GM19395 (cell line): ENCODE data around the gene ULBP2.
"Not testable (repeated sequence)": the region's sequence is repeated elsewhere in the genome, so short reads cannot be mapped to it uniquely, and the experiment has no call there.

Experiments used
- ATAC-seq: cut with Tn5 transposase; IDR thresholded peaks from one replicate; pipeline ENCODE4 v1.9.1; 2021; ENCODE audit warnings: mild to moderate bottlenecking, moderate library complexity; ENCODE audit not compliant: unreplicated experiment

Gene ULBP2

GRCh38 chr6:149925974-149926777 lies 15.6 kb upstream of the ULBP2 start:
- ATAC-seq, result no peak

DNA sequence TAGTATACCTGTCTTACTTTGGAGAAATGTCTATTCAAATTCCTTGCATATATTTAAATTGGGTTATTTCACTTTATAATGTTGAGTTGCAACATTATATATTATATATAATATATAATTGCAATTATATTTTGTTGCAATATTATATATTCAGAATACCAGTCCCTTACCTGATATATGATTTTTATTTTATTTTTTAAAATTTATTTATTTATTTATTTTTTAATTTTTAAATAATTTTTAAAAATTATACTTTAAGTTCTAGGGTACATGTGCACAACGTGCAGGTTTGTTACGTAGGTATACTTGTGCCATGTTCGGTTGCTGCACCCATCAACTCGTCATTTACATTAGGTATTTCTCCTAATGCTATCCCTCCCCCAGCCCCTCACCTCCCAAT lies 14.8 kb upstream of the ULBP2 start:
- ATAC-seq, result not testable (repeated sequence)

DNA sequence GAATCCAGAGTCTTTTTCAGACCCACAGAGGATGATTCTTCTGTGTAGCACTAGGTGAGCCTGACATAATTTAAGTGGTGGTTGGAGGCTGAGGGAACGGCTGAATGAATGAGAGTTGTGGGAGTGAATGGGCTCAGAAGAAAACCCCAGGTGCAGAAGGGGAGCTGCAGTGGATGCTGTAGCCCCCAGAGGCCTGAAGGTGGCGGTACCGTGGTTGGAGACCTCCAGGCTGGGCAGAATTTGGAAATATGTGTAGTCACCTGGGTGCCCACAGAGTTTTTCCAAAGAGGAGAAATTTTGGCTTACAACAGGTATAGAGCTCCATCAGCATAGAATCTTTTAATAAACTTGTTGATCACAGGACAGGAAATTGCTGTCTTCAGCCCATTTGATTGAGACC lies 12.4 kb upstream of the ULBP2 start:
- ATAC-seq, result no peak

DNA sequence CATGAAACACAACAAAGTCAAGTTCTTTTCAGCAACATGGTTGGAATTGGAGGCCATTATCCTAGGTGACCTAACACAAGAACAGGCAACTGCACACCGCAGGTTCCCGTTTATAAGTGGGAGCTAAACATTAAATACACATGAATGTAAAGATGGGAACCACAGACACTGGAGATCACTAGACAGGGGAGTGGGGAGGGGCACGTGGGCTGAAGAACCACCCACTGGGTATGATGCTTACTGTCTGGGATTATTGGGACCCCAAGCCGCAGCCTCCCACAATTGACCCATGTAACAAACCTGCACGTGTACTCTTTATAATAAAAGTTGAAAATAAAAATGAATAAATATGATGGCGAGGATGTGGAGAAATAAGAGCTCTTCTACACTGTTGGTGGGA lies 10.3 kb upstream of the ULBP2 start:
- ATAC-seq, result no peak

DNA sequence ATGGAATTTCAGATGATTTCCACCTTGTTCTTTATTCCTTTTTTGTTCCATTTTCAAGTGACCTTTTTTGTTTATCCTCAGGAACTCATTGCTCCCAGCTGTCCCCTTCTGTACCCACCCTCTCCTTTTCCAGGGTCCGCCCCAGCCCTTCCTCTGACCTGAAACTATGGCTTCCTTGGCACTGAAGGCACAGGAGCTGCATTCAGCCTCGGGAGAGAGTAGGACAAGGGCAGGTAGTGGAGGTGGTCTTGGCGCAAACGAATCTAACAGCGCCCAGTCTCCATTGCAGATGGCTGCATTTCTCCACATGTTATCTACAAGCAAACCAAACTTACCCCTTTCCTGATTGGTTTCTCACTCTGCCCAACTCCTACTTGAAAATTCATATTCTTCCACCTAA lies 8.8 kb upstream of the ULBP2 start:
- ATAC-seq, result no peak

GRCh38 chr6:149933461-149933860 lies 8.4 kb upstream of the ULBP2 start:
- no peak for ATAC-seq

- no peak for ATAC-seq
Observed at GRCh38 chr6:149934249-149935156, 7.3 kb upstream of the ULBP2 start.

GRCh38 chr6:149935246-149935645 lies 6.6 kb upstream of the ULBP2 start:
- no peak for ATAC-seq

GRCh38 chr6:149935668-149936067 lies 6.1 kb upstream of the ULBP2 start:
- no peak for ATAC-seq

GRCh38 chr6:149936743-149937142 lies 5.1 kb upstream of the ULBP2 start:
- no peak for ATAC-seq

- not testable (repeated sequence) for ATAC-seq
Observed at GRCh38 chr6:149938013-149938570, 3.7 kb upstream of the ULBP2 start.

DNA sequence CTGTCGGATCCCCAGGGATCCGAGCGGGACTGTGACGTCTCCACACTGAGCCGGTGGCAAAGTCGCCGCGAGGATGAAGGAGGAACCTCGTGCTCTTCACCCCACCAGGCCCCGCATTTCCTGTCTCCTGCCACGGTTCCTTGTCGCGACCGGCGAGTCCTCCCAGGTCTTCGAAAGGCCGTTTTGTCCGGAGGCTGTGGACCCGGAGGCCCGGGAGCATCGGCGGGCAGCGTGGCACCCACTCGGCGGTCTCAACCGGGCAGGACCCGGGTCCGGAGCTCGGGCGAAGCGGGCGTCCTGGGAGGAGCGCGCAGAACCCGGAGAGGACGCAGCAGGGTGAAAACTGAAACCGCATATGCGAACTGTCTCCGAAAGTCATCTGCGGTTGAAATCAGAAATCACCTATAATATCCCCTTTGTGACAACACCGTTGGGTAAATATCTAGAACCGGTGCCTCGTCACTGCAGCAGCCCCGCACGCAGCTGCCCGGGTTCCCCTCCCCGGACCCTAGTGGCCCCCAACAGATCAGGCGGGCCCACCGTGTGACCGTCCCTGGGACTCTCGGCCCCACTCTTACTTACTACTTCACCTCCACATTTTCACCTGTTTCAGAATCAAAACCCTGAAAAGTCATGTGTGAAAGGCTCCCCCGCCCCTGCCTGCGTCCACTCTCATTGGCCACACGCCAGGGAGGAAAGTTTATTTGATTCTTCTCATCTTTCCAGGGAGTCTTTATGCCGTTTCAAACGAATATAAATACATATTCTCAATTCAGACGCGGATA lies 3.1 kb upstream of the ULBP2 start:
- ATAC-seq, result peak; percentile 90

GRCh38 chr6:149939356-149939648 lies 2.5 kb upstream of the ULBP2 start:
- ATAC-seq, result no peak

GRCh38 chr6:149939909-149940671 lies 1.7 kb upstream of the ULBP2 start:
- ATAC-seq, result no peak

- no peak for ATAC-seq
Observed at GRCh38 chr6:149940672-149940982, 1.2 kb upstream of the ULBP2 start.

DNA sequence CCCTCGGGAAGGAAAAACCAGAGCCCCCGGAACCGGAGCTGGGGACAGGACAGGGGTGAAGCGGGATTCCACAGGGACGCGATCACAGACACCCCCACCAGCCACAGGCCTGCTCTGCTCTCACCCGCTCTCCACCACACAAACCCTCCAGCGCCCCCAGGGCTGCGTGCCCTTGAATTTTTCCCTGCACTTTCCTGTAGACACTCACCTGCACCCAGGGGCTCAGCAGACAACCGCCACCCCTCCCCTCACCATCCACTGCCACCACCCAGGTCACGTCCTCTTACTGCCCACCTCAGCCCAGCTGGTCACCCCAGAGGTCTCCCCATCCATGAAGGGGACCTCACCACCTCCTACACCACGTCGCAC lies 631 bp downstream of the ULBP2 start:
- no peak for ATAC-seq

DNA sequence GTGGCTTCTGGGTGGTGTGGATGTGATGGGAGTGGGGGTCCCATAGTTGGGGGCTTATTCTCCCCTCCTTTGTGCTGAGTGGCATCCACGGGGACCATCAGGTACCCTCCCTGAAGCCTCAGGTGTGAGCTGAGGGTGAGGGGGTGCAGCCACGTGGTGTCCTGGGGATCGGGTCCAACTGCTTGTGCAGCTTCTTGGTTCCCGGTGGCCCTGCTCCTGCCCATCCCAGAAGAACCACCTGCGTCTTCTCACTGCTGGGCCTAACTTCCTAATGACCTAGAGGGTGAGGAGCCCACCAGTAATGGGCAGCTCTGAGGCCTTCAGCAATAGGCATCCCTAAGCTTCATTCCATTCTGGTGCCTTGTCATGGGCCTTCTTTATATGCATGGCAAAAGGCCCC lies 1.5 kb downstream of the ULBP2 start:
- not testable (repeated sequence) for ATAC-seq

DNA sequence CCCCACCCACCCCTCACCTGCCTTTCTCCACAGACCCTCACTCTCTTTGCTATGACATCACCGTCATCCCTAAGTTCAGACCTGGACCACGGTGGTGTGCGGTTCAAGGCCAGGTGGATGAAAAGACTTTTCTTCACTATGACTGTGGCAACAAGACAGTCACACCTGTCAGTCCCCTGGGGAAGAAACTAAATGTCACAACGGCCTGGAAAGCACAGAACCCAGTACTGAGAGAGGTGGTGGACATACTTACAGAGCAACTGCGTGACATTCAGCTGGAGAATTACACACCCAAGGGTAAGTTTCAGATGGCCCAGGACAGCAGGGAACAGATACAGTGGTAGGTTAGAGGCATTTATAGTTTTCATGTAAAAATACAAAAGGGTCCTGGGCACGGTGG lies 3.5 kb downstream of the ULBP2 start:
- ATAC-seq, result not testable (repeated sequence)

DNA sequence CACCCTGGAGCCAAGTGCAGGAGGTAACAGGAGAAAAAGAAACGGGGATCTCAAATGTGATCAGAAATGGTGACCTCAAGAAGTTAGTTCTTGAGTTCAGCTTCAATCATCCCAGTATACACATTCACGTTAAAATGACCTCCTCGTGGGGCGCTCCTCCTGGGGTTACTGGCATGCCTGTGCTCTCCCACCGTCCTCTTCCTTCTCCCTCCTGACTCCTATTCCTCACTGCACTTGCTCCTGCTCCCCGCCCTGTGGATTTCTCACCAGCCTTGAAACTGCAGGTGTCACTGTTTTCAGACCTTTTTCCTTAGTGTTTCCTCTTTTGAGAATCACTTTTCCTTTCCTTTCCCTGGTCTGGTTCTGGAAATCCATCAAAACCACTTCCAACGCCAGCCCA lies 4.8 kb downstream of the ULBP2 start:
- ATAC-seq, result not testable (repeated sequence)

- ATAC-seq, result not testable (repeated sequence)
Observed at GRCh38 chr6:149947533-149947932, 5.7 kb downstream of the ULBP2 start.

DNA sequence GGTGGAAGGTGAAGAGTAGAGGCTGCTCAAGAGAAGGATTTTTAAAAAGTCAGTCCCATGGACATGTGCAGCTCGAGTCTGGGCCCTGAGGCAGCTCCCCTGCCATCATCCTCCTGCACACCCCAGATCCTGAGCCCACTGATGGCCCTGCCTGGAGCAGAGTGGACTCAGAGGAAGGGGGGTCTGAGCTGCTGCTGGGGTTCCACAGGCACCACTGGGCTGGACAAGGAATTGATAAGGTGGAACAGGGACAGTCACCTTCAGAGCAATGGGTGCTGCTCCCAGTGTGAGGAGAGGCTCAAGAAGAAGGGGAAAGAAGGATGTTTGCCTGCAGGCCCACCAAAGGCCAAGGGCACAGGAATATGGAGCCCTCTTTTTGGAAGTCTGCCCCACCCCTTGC lies 6.2 kb downstream of the ULBP2 start:
- no peak for ATAC-seq
